A549 treated with RU486 at 1 μM for 4 hours (cell line): ENCODE results near the gene WBP2. TPM values are rescaled to one million over a fixed set of nuclear protein-coding genes. Genes with fewer than 3 reads are reported as not detected.

Source experiments
- total RNA-seq: library from RNA; stranded (reverse); fragments of 200-300 nt; extraction: Qiagen RNA extraction; gene quantifications from 5 replicates; pipeline ENCODE4 v1.2.3, GENCODE V29; 2022; ENCODE audit warnings: low read depth

WBP2 gene
- 88.0 to 99.5 TPM (median 93.9 TPM) in 5 replicates for total RNA-seq

DNA sequence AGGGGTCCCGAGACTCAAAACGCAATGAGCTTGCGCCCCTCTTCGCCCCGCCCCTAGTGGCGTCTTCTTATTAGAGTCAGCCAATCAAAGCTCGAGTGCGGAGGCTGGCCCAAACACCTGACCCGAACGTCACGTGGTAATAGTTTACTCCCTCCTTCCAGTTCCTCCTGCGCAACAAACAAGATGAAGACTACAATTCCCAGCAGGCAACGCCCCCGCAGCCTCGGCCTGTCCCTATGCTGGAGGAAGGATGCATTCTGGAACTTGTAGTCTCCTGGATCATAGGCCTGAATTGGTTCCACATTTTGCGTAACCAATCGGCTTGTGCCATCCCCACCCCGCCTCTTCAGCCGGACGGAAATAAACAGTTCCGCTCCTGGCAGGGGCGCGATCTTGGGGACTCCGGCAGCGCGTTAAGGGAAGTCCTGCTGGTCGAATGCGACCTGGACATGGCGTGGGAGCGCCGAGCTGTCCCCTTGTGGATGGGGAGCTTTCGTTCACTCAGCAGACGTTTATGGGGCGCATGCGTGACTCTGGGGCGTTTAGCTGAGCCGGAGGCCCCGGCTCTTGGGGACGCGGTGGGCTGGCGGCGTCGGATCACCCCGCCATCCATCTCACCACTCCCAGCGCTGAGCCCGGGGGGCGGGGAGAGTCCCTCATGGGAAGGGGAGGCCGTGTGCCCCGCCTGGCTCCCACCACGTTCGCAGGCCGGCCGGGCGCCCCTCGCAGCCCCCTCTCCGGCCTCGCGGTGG lies at the start of gene WBP2:
TSS of gene WBP2 (minus strand) at position 26 of the 752 bp plus-strand sequence. CDS start 38 bp downstream, outside the sequence.

GRCh38 chr17:75896415-75897159 lies 41.5 kb upstream of the WBP2 start, which contains the start of gene TRIM65:
Gene TRIM65 (minus strand): TSS chr17:75896951. CDS start chr17:75896937, 14 bp downstream.

GRCh38 chr17:75878174-75878998 lies 23.3 kb upstream of the WBP2 start, which contains the start of gene TRIM47:
Gene TRIM47 (minus strand): TSS chr17:75878581. CDS start chr17:75878548, 33 bp downstream.

DNA sequence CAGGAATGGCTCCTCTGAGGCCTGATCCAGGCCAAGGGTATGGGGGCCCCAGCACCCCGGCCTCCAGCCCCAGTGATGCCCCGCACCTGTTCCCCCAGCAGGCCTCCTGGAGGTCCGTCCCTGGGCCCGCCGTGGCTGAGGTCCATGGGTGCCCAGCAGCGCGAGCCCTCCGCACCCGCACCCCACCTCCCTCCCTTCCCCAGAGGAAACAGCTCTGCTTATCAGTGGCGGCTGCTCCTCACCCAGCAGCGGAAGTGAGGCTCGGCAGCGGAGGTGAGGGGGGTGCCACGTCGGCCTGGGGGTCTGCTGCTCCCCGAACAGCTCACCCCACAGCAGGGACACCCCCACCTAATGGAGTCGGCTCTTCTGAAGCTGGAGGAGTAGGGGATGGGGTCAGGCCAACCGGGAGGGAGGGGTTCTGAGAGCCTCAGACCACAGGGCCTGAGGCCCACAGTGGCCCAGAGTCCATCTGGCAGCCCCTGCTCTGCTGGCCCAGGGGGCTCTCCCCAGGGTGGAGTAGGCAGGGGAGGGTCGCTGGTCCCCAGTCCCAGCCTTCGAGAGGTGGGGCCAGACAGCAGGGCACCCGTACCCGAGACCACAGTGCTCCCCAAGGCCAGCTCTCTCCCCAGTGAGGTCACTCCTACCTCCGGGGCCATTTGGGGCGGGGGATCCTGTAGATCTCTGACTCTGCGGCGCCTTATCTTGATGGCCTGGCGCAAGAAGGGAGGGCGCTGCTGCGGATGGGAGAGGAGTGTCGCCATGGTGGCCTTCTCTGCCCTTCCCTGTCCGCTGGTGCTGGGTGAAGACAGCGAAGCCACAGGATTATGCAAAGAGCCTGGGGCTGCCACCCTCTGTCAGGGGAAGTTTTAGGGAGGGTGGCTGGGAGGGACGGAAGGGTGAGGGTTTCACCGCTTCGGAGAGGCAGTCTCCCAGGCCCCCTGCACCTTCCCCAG lies 11.3 kb downstream of the WBP2 start, which contains the start of gene UNC13D:
TSS of gene UNC13D (minus strand) at position 828 of the 953 bp plus-strand sequence. CDS start at position 761, 67 bp downstream.

Other genes starting within 250 kb of the WBP2 start
- 0.32 to 2.4 TPM (median 0.59 TPM) in 5 replicates for gene SMIM5, start 221.9 kb downstream of the WBP2 start, total RNA-seq
- 16.6 to 26.3 TPM (median 25.0 TPM) in 5 replicates for gene RECQL5, start 188.2 kb downstream of the WBP2 start, total RNA-seq
- gene SAP30BP, start 188.0 kb downstream of the WBP2 start, total RNA-seq = 103 to 124 TPM (median 110 TPM) in 5 replicates
- 40.8 to 63.1 TPM (median 55.6 TPM) in 5 replicates for gene ITGB4, start 133.9 kb downstream of the WBP2 start, total RNA-seq
- gene GALK1, start 90.1 kb downstream of the WBP2 start, total RNA-seq = 46.3 to 75.9 TPM (median 65.6 TPM) in 5 replicates
- gene UNK, start 70.5 kb downstream of the WBP2 start, total RNA-seq = 22.5 to 32.7 TPM (median 31.2 TPM) in 5 replicates
- 3.5 to 4.4 TPM (median 3.9 TPM) in 5 replicates for gene UNC13D, start 10.9 kb downstream of the WBP2 start, total RNA-seq
- 108 to 201 TPM (median 148 TPM) in 5 replicates for gene TRIM47, start 23.2 kb upstream of the WBP2 start, total RNA-seq
- 29.4 to 42.9 TPM (median 34.9 TPM) in 5 replicates for gene TRIM65, start 41.6 kb upstream of the WBP2 start, total RNA-seq
- 95.6 to 147 TPM (median 115 TPM) in 5 replicates for gene MRPL38, start 49.5 kb upstream of the WBP2 start, total RNA-seq
- 5.4 to 9.8 TPM (median 7.7 TPM) in 5 replicates for gene FBF1, start 85.7 kb upstream of the WBP2 start, total RNA-seq
- 14.9 to 20.3 TPM (median 16.5 TPM) in 5 replicates for gene ACOX1, start 123.8 kb upstream of the WBP2 start, total RNA-seq
- 20.8 to 26.6 TPM (median 24.1 TPM) in 5 replicates for gene TEN1, start 123.9 kb upstream of the WBP2 start, total RNA-seq
- 3.7 to 5.7 TPM (median 4.5 TPM) in 5 replicates for gene CDK3, start 145.5 kb upstream of the WBP2 start, total RNA-seq
- gene EVPL, start 172.0 kb upstream of the WBP2 start, total RNA-seq = 11.3 to 17.7 TPM (median 16.7 TPM) in 5 replicates
- 80.0 to 91.6 TPM (median 81.8 TPM) in 5 replicates for gene SRP68, start 217.2 kb upstream of the WBP2 start, total RNA-seq
- 0.87 to 1.8 TPM (median 1.4 TPM) in 5 replicates for gene GALR2, start 219.4 kb upstream of the WBP2 start, total RNA-seq
- gene ZACN, start 223.8 kb upstream of the WBP2 start, total RNA-seq = 0.07 to 0.51 TPM (median 0.27 TPM) in 5 replicates
- 52.2 to 67.3 TPM (median 65.2 TPM) in 5 replicates for gene EXOC7, start 248.5 kb upstream of the WBP2 start, total RNA-seq